Vagina (tissue), 2 donors: ENCODE measurements around the gene TTBK1.

Source experiments
- CTCF ChIP-seq, 3 experiments: fragments of 450-650 bp in 2 of 3; fragments of 200-600 bp in 1 of 3; sonication (generic) in 1 of 3; IDR thresholded peaks; one replicate each; pipeline ENCODE4 v1.5.1; 2017 to 2019; ENCODE audit warnings: antibody characterized with exemption in 3 of 3, mild to moderate bottlenecking in 2 of 3, moderate library complexity in 2 of 3
- POLR2AphosphoS5 ChIP-seq, 2 donors: sonication (generic); formaldehyde crosslinking; IDR thresholded peaks; one replicate each; pipeline ENCODE4 v1.9.0; 2017; ENCODE audit warnings: antibody characterized with exemption in 2 of 2, mild to moderate bottlenecking in 2 of 2, low read depth in 1 of 2; ENCODE audit not compliant: insufficient read depth in 1 of 2

- TF ChIP-seq CTCF (IDR thresholded peaks at IDR 0.05), result no peak
- TF ChIP-seq POLR2AphosphoS5 (IDR thresholded peaks at IDR 0.05; ENCODE audit: insufficient read depth in 1 of 2, low read depth in 1 of 2), result no peak
Measured at GRCh38 chr6:43284991-43285781, 41.9 kb downstream of the TTBK1 start.
